NCI-H2227 (cell line): ENCODE measurements around the gene BARHL1.

Source experiments
- DNase-seq: peaks from one replicate; lab custom pipeline; 2025; ENCODE audit not compliant: unreplicated experiment; lab: John Stamatoyannopoulos, UW

The BARHL1 gene

GRCh38 chr9:132582276-132582785 lies at the start of gene BARHL1:
TSS of gene BARHL1 (plus strand) at chr9:132582606. CDS start at chr9:132582798, 192 bp downstream.
- DNase-seq: no peak

DNA sequence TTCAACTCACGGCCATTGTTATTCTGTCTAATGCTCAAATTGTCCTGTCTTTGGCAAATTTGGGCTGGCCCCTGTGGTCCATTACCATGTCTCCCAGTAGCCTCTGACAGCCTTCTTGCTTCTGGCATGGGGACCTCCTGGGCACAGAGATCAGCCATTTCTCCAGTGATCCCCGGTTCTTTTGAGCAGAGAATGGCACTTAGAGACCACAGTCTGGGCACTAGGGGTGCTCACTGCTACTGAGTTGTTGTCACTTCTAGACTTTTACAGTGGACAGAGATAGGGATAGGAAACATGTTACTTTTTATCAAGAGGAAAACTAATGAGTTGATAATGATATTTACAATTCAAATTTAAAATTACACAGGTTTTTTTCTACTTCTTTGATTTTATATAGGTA lies 47.6 kb upstream of the BARHL1 start:
- no peak for DNase-seq

DNA sequence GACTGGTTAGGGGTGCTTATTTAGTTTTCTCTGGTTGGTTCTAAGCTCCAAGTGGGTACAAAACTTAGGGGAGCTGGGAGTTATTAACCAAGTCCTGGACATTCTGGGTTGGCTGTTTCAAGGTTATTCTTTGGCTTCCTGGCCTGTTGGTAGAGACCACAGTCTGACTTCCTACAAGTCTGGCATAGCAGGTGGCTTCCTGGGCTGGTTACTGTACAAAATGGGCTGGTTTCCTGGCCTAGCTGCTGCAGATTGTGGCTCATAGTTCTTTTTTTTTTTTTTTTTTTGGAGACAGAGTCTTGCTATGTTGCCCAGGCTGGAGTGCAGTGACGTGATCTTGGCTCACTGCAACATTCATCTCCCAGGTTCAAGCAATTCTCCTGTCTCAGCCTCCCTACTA lies 46.3 kb upstream of the BARHL1 start:
- no peak for DNase-seq

DNA sequence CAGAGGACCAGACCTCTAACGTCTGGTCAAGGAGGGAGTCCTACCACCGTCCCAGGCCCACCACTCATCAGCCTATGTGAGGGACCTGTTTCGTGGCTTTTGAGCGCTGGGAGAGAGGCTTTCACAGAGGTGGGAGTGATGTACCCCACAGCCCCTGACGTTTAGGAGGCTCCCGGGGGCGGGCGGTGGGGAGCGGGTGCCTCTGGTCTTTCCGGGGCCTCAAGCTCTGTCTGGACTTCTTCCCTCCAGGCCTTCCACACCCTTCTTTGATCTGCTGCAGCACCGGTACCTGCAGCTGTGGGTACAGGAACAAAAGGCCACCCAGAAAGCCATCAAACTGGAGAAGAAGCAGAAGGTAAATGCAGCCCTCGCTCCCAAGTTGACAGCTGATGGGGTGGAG lies 45.1 kb upstream of the BARHL1 start:
- no peak for DNase-seq

GRCh38 chr9:132538071-132538470 lies 44.3 kb upstream of the BARHL1 start:
- no peak for DNase-seq

DNA sequence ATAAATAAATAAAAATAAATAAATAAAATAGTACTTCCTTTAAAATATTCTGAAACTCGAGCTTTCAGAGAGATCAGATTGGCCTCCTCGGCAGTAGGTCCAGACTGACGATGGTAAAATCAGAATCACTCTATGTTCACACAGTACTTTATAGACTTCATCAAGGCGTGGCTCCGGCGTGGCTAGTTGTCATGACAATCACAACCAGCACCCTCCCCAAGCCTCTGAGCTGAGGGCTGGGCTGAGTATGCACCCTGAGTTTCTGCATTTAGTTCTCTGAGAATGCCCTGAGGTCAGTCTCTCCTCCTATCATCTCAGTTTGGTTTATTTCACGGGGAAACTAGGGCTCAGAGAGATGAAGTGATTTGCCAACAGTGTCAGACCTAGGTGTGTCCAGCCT lies 43.3 kb upstream of the BARHL1 start:
- DNase-seq: no peak

DNA sequence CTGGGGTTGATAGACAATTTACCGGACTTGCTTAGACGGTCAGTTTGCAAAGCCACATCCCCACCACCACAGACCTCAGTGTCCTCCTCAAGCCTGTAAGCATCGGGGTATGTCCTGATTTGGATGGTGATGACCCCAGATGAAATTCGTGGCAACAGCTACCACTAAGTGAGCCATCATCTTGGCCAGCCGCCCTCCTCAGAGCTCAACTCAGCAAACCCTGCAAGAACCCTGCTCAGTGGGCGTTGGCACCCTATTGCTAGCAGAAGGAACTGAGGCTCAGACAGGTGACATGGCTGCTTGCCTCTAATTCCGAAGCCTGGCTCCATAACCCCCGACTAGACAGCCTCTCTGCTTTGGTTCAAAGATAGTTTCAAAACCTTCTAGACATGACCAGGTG lies 41.4 kb upstream of the BARHL1 start:
- DNase-seq: no peak

GRCh38 chr9:132541870-132542830 lies 40.3 kb upstream of the BARHL1 start:
- DNase-seq: no peak

DNA sequence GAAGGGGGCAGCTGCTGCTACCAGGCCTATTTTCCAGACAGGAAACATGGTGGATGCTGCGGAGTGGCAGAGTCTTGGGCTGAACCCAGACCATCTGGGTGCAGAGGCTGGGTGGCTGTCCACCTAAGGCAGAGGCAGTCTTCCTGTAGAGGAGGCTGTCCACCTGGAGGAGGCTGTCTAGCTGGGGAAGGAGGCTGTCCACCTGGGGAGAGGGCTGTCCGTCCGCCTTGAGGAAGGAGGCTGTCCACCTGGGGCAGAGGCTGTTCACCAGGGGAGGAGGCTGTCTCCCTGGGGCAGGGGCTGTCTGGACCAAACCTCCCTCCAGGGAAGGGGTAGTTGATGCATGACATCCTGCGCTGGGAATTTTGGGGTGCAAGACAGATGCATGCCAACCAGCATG lies 39.2 kb upstream of the BARHL1 start:
- no peak for DNase-seq

DNA sequence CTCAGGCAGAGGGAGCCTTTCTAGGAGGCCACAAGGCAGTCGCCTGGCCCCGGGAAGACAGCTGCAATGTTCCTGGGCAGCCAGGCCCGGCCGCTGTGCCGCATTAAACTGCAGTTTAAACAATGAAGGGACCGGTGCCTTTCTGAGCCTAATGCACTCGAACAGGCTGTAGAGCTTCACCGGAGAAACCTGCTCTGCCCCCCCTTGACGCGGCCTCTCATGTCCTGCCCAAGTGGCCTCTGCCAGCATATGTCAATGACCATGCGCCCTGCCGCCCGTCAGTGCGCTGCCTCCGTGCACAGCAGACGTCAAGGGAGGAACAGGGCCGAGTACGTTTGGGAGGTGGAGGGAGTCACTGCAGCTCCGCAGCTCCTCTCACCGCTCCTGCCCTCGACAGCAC lies 38.4 kb upstream of the BARHL1 start:
- no peak for DNase-seq

- DNase-seq: no peak
Observed at GRCh38 chr9:132545578-132545977, 36.8 kb upstream of the BARHL1 start.

DNA sequence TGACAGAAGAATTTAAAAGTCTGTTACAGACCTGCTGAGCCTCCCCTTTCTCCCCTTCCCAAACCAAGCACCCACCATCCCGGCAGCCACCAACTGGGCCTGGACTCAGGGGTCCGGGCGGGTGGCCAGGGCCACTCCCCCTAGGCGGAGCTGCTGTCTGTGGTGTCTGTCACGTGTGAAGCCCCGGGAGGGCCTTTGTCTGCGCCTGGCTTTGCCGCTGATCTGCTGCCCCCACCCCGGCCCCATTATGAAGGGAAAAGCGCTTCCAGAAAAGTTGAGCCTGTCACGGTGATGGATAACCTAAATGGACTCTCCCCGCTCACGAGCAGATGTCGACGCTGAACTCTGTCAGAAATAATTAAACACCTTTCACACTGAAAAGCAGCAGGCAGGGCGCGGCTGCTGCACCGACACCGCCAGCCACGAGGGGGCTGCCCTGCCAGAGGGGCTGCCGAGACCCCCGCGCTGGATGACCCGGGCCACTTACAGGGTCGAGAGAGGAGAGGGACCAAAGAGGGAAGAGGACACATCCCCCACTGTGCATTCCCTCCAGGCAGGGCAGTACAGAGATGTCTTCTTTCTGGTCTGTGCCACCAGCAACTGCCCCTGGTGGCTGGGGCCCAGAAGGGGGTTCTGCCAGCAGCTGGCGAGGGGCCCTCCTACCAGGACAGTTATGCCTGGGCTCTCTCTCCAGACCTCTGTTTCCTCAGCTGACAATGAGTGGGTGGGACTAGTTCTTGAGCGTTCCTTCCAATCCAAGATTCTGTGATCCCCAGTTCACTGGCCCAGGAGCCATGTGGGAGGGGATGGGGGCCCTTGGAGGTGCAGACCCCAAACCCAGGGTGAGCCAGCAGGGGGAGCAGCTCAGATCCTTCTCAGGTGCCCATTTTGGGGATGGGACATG lies 36.0 kb upstream of the BARHL1 start:
- peak; percentile 83 for DNase-seq

DNA sequence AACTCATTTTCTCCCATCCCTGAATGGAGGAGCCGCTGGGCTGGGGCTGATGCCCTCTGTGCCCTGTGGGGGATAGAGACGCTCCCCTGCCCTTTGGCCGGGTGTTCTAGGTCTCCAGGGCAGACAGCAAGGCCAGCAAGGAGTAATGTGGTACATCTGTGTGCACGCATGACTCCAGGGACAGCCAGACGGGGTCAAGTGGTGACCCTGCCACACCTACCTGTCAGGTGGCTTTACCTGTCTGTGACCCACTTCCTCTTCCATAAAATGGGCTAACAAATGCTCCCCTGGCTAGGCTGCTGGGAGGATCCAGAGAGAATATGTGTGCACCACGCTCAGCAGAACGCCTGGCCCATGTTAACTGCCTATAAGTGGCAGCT lies 35.4 kb upstream of the BARHL1 start:
- no peak for DNase-seq

DNA sequence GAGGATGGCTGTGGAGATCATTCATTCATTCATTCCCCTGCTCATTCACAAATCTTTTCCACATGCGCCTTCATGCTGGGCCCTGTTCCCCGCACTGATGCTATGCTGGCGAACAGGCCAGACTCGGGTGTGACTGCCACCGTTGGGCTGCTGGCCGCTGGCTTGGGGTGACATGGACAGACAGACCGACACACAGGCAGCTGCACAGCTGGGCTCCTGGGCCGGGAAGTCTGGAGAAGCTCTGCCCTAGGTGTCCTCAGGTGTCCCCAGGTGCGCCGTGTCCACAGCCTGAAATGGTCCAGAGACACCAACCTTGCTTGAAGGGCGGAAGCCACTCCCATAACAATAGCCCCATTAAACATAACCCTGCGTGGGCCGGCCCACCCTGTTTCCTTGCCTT lies 35.0 kb upstream of the BARHL1 start:
- no peak for DNase-seq

- DNase-seq: peak; percentile 32
Observed at GRCh38 chr9:132547976-132548730, 34.3 kb upstream of the BARHL1 start.

DNA sequence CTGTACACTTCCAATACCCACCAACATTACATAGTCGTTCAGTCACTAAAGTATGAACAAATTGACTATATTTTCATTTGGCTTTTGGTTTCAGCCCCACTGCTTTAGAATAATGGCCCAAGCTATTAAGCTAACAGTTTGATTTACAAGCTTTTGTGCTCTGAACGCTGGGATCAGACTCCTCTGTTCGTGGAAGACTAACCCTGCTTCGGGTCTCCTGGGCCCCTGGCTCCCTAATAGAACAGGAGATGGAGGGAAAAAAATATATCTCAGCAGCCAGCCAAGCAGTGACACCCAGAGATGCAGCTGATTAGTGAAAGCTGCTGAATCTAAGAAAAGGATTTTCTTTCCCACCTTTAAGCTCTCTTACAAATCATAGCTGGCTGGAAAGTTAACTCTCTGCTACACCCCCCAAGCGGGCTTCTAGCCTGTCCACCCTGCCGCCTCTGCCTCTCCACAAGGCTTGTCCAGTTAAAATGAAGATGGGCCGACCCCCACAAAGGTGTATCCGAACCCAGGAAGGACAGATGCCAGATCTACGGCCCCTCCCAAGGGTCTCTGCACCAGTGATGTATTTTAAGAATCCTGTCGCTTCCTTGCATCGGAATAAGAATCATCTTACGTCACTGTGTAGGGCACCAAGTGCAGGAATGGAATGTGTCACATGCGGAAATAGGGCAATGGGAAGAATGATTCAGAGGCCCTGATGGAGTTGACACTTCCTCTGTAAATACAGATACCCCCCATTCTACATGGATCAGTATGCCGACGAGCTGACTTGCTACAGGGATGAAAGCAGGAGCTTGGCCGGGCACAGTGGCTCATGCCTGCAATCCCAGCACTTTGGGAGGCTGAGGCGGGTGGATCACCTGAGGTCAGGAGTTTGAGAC lies 33.4 kb upstream of the BARHL1 start:
- peak; percentile 32 for DNase-seq

DNA sequence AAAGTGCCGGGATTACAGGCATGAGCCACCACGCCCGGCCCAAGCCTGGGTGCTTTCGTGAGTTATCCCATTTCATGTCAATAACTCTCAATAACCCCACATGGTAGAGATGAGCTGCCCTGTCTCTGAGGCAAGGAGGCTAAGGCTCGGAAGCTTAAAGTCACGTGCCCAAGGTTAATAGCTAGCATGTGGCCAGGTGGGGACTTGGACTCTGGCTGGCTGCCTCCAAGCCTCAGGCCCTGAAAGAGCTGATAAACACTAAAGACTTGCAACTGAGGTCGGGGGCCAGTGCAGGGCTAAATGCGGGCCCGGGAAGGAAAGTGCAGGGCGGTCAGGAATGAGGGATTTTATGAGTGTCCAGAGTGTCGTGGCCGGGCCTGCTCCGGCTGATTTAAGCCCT lies 30.9 kb upstream of the BARHL1 start:
- DNase-seq: no peak

- DNase-seq: no peak
Observed at GRCh38 chr9:132552041-132552440, 30.4 kb upstream of the BARHL1 start.

GRCh38 chr9:132554755-132555154 lies 27.7 kb upstream of the BARHL1 start:
- DNase-seq: no peak

GRCh38 chr9:132555528-132555927 lies 26.9 kb upstream of the BARHL1 start:
- DNase-seq: no peak
